GM19193 (cell line): ENCODE results near the gene KLHL4.

Experiments
- POLR2A ChIP-seq: IDR thresholded peaks from 4 replicates; pipeline ENCODE4 v1.6.1; 2011; ENCODE audit not compliant: insufficient read depth, insufficient read length; ENCODE audit errors: extremely low read depth

Gene KLHL4

GRCh38 chrX:87616371-87616770 lies 98.8 kb downstream of the KLHL4 start:
- TF ChIP-seq POLR2A, result no peak

DNA sequence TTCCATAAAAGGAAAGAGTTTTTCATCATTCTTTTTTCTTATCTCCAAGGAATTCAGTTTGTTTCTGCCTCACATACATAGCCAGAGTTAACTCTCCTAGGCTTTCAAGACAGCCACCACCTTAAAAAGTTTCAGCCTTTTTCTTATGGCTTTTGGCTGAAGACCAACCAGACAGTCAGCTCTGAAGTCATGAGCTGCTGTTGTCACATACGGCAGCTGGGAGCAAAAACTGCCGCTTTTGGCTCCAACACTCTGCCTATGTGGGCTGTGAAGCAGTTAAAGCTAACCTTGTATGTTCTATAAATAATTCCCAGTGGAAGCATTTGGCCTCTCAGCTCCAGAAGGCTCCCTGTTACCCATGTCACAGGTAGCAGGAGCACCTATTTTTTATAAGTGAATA lies 104.1 kb downstream of the KLHL4 start:
- no peak for TF ChIP-seq POLR2A

- no peak for TF ChIP-seq POLR2A
Measured at GRCh38 chrX:87626996-87627395, 109.4 kb downstream of the KLHL4 start.

- no peak for TF ChIP-seq POLR2A
Measured at GRCh38 chrX:87634361-87634760, 116.8 kb downstream of the KLHL4 start.

DNA sequence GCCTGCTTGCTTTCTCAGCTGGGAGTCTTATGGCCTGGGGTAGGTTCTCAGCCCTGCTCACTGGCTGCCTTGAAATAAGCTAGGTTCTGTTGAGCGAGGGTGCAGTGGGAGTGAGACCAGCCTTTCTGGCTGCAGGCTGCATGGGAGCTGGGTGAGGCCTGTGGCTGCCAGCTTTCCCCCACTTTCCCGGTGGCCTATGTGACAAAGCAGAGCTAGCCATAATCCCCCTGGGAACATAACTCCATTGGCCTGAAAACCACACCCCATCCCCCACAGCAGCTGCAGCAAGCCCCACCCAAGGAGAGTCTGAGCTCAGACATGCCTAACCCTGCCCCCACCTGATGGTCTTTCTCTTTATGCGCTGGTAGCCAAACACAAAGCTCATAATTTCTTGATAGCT lies 118.9 kb downstream of the KLHL4 start:
- TF ChIP-seq POLR2A, result no peak

- no peak for TF ChIP-seq POLR2A
Measured at GRCh38 chrX:87661761-87662160, 144.2 kb downstream of the KLHL4 start.

GRCh38 chrX:87663421-87663820 lies 145.8 kb downstream of the KLHL4 start:
- no peak for TF ChIP-seq POLR2A

DNA sequence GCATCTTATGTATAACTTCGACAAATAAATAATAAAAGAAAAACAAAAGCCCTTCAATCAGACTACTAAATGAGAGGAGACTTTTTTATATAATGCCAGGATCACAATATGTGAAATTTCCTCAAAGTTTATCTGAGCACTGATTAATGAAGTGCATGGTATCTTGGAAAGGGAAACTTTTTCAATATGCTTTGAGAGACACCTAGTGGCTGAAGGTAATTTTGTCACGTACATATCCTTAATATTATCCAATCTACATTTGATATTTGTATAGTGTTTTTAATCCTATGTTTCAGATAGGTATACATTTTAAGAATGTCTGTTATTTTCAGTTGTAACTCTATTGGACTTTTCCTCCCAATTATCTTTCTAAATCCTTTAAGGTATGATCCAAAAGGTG lies 146.8 kb downstream of the KLHL4 start:
- no peak for TF ChIP-seq POLR2A

- TF ChIP-seq POLR2A, result no peak
Measured at GRCh38 chrX:87679849-87680248, 162.2 kb downstream of the KLHL4 start.

GRCh38 chrX:87687703-87688102 lies 170.1 kb downstream of the KLHL4 start:
- TF ChIP-seq POLR2A, result no peak

- TF ChIP-seq POLR2A, result no peak
Measured at GRCh38 chrX:87693204-87693603, 175.6 kb downstream of the KLHL4 start.

DNA sequence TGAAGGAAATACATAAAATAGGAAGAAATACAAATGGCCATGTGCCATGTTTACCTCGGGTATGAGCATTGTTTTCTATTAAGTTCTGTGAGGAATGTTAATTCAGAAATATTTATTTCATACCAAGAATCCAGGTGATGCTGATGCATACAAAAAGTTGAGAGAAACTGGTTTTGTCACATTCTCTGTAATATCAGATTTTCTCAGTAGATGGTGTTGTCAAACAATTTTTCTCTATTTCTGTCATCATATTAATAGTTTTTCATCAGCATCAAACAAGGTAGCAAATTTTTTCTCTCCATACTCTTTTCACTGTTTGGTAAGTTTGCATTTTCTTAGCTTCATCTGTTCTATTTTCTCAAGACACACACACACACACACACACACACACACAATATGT lies 179.8 kb downstream of the KLHL4 start:
- no peak for TF ChIP-seq POLR2A

DNA sequence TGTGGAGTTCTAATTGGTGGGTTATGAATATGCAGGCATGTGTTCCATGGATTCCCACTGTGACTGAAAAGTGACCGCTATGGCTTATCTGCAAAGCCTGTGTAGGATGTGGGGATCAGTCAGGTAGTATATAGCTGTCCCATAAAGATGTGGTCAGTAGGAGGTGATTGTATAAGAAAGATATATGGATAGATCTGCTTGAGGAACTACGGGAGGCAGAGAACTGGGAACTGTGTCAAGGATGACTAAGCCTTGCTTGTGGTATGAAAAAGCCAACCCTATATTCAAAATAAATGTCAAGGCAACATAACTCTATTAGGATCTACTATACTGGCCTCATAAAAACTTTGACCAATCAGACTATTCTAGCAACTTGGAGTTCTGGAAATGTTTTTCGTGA lies 185.2 kb downstream of the KLHL4 start:
- no peak for TF ChIP-seq POLR2A

DNA sequence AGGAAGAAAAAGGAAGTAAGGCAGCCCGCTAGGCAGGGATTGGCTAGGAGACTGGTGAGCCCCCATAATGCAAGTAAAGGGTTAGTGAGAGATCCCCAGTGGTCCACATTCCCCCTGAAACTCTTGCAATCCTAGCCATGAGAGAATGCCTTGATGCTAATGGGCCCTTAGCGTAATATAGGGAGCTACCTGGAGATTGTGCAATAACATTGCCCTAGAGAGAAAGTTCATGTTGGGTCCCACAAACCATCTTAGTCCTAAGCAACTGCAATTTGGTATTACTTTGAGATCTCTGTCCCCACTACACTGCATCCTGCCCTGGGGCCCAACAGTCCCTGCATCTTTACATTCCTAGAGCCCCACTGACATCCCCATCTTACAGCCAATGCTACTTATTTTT lies 188.5 kb downstream of the KLHL4 start:
- TF ChIP-seq POLR2A, result no peak

DNA sequence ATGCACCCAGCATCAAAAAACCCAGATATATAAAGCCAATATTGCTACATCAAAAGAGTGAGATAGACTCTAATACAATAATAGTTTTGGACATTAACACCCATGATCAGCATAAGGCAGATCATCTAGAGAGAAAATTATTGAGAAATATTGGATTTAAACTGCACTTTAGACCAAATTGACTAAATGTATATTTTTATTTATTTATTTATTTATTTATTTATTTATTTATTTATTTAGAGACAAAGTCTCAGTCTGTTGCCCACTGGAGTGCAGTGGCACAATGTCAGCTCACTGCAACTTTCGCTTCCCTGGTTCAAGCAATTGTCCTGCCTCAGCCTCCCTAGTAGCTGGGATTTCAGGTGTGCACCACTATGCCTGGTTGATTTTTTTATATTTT lies 193.0 kb downstream of the KLHL4 start:
- TF ChIP-seq POLR2A, result no peak
